ENCODE results near the gene ZNF565.

ZNF565 gene

DNA sequence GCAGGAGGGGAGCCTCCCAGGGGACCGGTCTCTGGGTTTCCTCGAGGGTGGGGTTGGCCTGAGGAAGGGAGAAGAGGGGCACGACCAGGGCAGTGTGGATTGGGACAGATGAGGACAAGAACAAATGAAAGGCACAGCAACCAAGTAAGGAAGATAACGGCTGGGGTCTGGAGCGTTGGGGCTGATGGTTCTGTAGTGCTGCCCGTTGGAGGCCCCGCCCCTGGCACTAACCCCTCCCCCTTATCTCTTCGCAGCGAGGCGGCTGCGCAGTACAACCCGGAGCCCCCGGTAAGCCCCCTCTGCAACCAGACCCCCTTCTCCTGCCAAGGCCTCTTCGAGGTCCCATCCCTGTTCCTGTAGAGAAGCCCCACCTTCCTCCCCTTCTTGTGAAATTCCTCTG lies 72.4 kb downstream of the ZNF565 start:
- TF ChIP-seq CTCF (conservative IDR thresholded peaks at IDR 0.05; ENCODE audit: low read depth, low read length) = no peak
- Histone ChIP-seq H3K27me3 (ENCODE audit: insufficient read depth, low read depth) (no peaks in the 10 kb centered on the region), H3K9ac (no peak overlapping the region), H2AFZ (ENCODE audit: low read depth) (no peak overlapping the region), H3K36me3 (ENCODE audit: insufficient read depth) (peaks cover 4% of the 10 kb centered on the region; the same call in 1 of the 2 replicates), H3K4me1 (ENCODE audit: low read depth, poor library complexity, severe bottlenecking) (peaks cover 32% of the 10 kb centered on the region), H3K4me3 (IDR thresholded peaks at IDR 0.05; ENCODE audit: insufficient read depth, low read depth, low read length) (no peak overlapping the region), H3K4me2 (no peak overlapping the region; the same call in 1 of the 2 replicates), H4K20me1 (ENCODE audit: insufficient read depth) (no peaks in the 10 kb centered on the region), H3K79me2 (ENCODE audit: insufficient read depth, low read depth) (peaks cover 18% of the 10 kb centered on the region; the same call in 1 of the 2 replicates), H3K27ac (no peak overlapping the region)

- Histone ChIP-seq H3K4me3 (IDR thresholded peaks at IDR 0.05; ENCODE audit: insufficient read depth, low read depth, low read length) (no peak overlapping the region), H3K27me3 (ENCODE audit: insufficient read depth, low read depth) (no peaks in the 10 kb centered on the region), H3K79me2 (ENCODE audit: insufficient read depth, low read depth) (peaks cover 18% of the 10 kb centered on the region; the same call in 1 of the 2 replicates), H3K36me3 (ENCODE audit: insufficient read depth) (peaks cover 4% of the 10 kb centered on the region; the same call in 1 of the 2 replicates), H3K27ac (peak overlapping the region; percentile 88; the same call in 1 of the 2 replicates), H4K20me1 (ENCODE audit: insufficient read depth) (no peaks in the 10 kb centered on the region), H3K4me2 (peak overlapping the region; percentile 93), H3K4me1 (ENCODE audit: low read depth, poor library complexity, severe bottlenecking) (peaks cover 36% of the 10 kb centered on the region), H2AFZ (ENCODE audit: low read depth) (no peak overlapping the region), H3K9ac (peak overlapping the region; percentile 91; the same call in 1 of the 2 replicates)
- TF ChIP-seq CTCF (conservative IDR thresholded peaks at IDR 0.05; ENCODE audit: low read depth, low read length) = no peak
Observed at GRCh38 chr19:36141039-36141927, 73.2 kb downstream of the ZNF565 start.

- Histone ChIP-seq H2AFZ (ENCODE audit: low read depth) (peak overlapping the region; percentile 82), H3K4me1 (ENCODE audit: low read depth, poor library complexity, severe bottlenecking) (peaks cover 42% of the 10 kb centered on the region), H3K36me3 (ENCODE audit: insufficient read depth) (peaks cover 4% of the 10 kb centered on the region; the same call in 1 of the 2 replicates), H4K20me1 (ENCODE audit: insufficient read depth) (no peaks in the 10 kb centered on the region), H3K9ac (peak overlapping the region; percentile 91), H3K4me3 (IDR thresholded peaks at IDR 0.05; ENCODE audit: insufficient read depth, low read depth, low read length) (no peak overlapping the region), H3K79me2 (ENCODE audit: insufficient read depth, low read depth) (peaks cover 18% of the 10 kb centered on the region; the same call in 1 of the 2 replicates), H3K27me3 (ENCODE audit: insufficient read depth, low read depth) (no peaks in the 10 kb centered on the region), H3K4me2 (peak overlapping the region; percentile 93), H3K27ac (peak overlapping the region; percentile 88)
- TF ChIP-seq CTCF (conservative IDR thresholded peaks at IDR 0.05; ENCODE audit: low read depth, low read length) = no peak
Observed at GRCh38 chr19:36140304-36141038, 74.0 kb downstream of the ZNF565 start.

DNA sequence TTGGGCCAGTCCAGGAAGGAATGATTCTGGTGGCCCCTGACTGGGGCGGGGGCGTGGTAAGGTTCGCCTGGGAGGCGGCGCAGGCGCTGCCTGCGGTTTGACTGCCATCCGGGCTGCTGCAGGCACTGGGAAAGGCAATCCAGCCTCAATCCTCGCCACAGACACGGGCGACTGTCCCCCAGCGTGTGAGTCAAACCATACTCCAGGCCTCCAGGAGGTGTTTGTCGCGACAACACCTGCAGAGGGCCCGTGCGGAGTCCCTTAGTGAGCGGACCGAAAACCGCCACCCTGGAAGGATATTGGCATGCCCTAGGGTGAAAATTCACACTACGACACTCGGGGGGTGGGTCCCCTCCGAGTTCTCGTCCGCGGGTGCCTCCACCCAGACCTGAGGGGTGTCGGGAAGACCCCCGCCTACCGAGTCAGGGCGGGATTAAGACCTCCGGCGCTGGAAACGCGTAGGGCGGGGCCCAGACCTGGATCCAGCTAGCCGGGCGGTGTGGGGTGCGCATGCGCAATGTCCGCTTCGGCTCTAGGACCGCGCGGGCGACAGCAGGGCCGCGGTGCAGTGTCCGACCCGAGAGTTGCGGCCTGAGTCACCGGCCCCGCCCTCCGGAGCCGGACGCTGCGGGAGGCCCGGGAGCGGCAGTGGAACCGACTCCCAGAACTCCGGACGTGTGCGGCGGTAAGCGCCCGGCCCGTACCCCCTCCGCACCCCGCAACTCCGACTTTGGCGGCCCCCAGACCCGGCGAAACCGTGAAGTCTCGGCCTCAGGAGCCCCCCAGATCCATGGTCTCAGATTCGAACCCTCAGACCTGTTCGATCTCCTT lies 74.8 kb downstream of the ZNF565 start, which contains the start of gene CAPNS1:
TSS of gene CAPNS1 (plus strand) at position 594 of the 831 bp plus-strand sequence. CDS start 946 bp downstream, outside the sequence.
- Histone ChIP-seq H2AFZ (ENCODE audit: low read depth) (peak within 1 kb of the TSS; percentile 82), H3K4me3 (IDR thresholded peaks at IDR 0.05; ENCODE audit: insufficient read depth, low read depth, low read length) (no peak within 1 kb of the TSS), H3K4me2 (peak within 1 kb of the TSS; percentile 93), H3K79me2 (ENCODE audit: insufficient read depth, low read depth) (peaks cover 18% of the 10 kb centered on the region; the same call in 1 of the 2 replicates), H4K20me1 (ENCODE audit: insufficient read depth) (no peaks in the 10 kb centered on the region), H3K4me1 (ENCODE audit: low read depth, poor library complexity, severe bottlenecking) (peaks cover 42% of the 10 kb centered on the region), H3K27me3 (ENCODE audit: insufficient read depth, low read depth) (no peaks in the 10 kb centered on the region), H3K36me3 (ENCODE audit: insufficient read depth) (peaks cover 4% of the 10 kb centered on the region; the same call in 1 of the 2 replicates), H3K27ac (peak within 1 kb of the TSS; percentile 88), H3K9ac (peak within 1 kb of the TSS; percentile 91)
- TF ChIP-seq CTCF (conservative IDR thresholded peaks at IDR 0.05; ENCODE audit: low read depth, low read length) = 0 out of 2 replicates have a peak, but pooled peaks have one; percentile 38

Data from KMS-11 (cell line).